ENCODE results near the gene ZNF70. TPM values are rescaled to one million over a fixed set of nuclear protein-coding genes. Genes with fewer than 3 reads are reported as not detected.
A peak's percentile ranks its signal among the peaks of the same experiment; 100 is the strongest.

Gene ZNF70
- total and polyA plus RNA-seq, 2 experiments from 2014 or later = 2.3 to 5.2 TPM

GRCh38 chr22:23791738-23792645, 41.1 kb upstream of the ZNF70 start:
- DNase-seq (ENCODE audit: low spot score) = no peak
- Histone ChIP-seq H3K9me2 (replicated peaks; ENCODE audit: insufficient read depth) (no peaks in the 10 kb centered on the region), H4K20me1 (ENCODE audit: insufficient read depth, poor library complexity, severe bottlenecking) (peaks cover 57% of the 10 kb centered on the region), H3K4me2 (peak overlapping the region; percentile 12), H3K27ac (peak overlapping the region; percentile 78), H3K4me1 (ENCODE audit: insufficient read depth) (peaks cover 47% of the 10 kb centered on the region), H3K9me3 (ENCODE audit: low read depth) (no peaks in the 10 kb centered on the region), H3K79me2 (peaks cover 79% of the 10 kb centered on the region), H3K36me3 (replicated peaks; ENCODE audit: insufficient read depth, low read depth) (no peaks in the 10 kb centered on the region), H3K4me3 (no peak overlapping the region), H3K27me3 (no peaks in the 10 kb centered on the region), H2AFZ (no peak overlapping the region)
- TF ChIP-seq EZH2 (IDR thresholded peaks at IDR 0.05; ENCODE audit: borderline replicate concordance) = no peak
- 77% methylated on average over 25 of the region's 25 CpGs for WGBS (ENCODE audit: low lambda C conversion rate, missing lambda C conversion rate)

GRCh38 chr22:23790819-23791737, 40.2 kb upstream of the ZNF70 start:
- H3K9me3 ChIP-seq (ENCODE audit: low read depth) = no peaks in the 10 kb centered on the region
- peaks cover 81% of the 10 kb centered on the region for H3K79me2 ChIP-seq
- WGBS (ENCODE audit: low lambda C conversion rate, missing lambda C conversion rate) = 48% methylated on average over 11 of the region's 11 CpGs
- TF ChIP-seq EZH2phosphoT487 (IDR thresholded peaks at IDR 0.05; ENCODE audit: low read depth, severe bottlenecking, unreplicated experiment) (no peak), EZH2 (IDR thresholded peaks at IDR 0.05; ENCODE audit: borderline replicate concordance) (no peak), CTCF (IDR thresholded peaks at IDR 0.05; ENCODE audit: poor library complexity) (no peak)
- DNase-seq (ENCODE audit: low spot score) = peak; percentile 54
- H3K4me2 ChIP-seq = peak overlapping the region; percentile 12
- H3K4me3 ChIP-seq = no peak overlapping the region
- no peaks in the 10 kb centered on the region for H3K27me3 ChIP-seq
- no peak overlapping the region for H2AFZ ChIP-seq
- H3K9me2 ChIP-seq (replicated peaks; ENCODE audit: insufficient read depth) = no peaks in the 10 kb centered on the region
- H4K20me1 ChIP-seq (ENCODE audit: insufficient read depth, poor library complexity, severe bottlenecking) = peaks cover 57% of the 10 kb centered on the region
- no peaks in the 10 kb centered on the region for H3K36me3 ChIP-seq (replicated peaks; ENCODE audit: insufficient read depth, low read depth)
- H3K27ac ChIP-seq = peak overlapping the region; percentile 78
- peaks cover 50% of the 10 kb centered on the region for H3K4me1 ChIP-seq (ENCODE audit: insufficient read depth)

GRCh38 chr22:23789638-23790037, 38.7 kb upstream of the ZNF70 start:
- Histone ChIP-seq H3K27ac (peak overlapping the region; percentile 78), H3K27me3 (no peaks in the 10 kb centered on the region), H3K79me2 (peaks cover 74% of the 10 kb centered on the region), H3K4me3 (no peak overlapping the region), H4K20me1 (ENCODE audit: insufficient read depth, poor library complexity, severe bottlenecking) (peaks cover 57% of the 10 kb centered on the region), H2AFZ (no peak overlapping the region), H3K36me3 (replicated peaks; ENCODE audit: insufficient read depth, low read depth) (no peaks in the 10 kb centered on the region), H3K9me3 (ENCODE audit: low read depth) (no peaks in the 10 kb centered on the region), H3K9me2 (replicated peaks; ENCODE audit: insufficient read depth) (no peaks in the 10 kb centered on the region), H3K4me1 (ENCODE audit: insufficient read depth) (peaks cover 48% of the 10 kb centered on the region), H3K4me2 (peak overlapping the region; percentile 85)
- 77% methylated on average over 4 of the region's 4 CpGs for WGBS (ENCODE audit: low lambda C conversion rate, missing lambda C conversion rate)
- TF ChIP-seq CTCF (IDR thresholded peaks at IDR 0.05; ENCODE audit: poor library complexity) = peak; percentile 3
- no peak for TF ChIP-seq EZH2 (IDR thresholded peaks at IDR 0.05; ENCODE audit: borderline replicate concordance)
- no peak for TF ChIP-seq EZH2phosphoT487 (IDR thresholded peaks at IDR 0.05; ENCODE audit: low read depth, severe bottlenecking, unreplicated experiment)
- no peak for DNase-seq (ENCODE audit: low spot score)

Data from hepatocyte (in vitro differentiated cells).